KMS-11 (cell line): ENCODE measurements around the gene SLC9A5.

Experiments
- H2AFZ ChIP-seq: fragments of 200-600 bp; sonication (generic); 2 replicates; pipeline ENCODE4 v1.6.1; 2016; ENCODE audit warnings: antibody characterized with exemption, mixed run types, low read depth
- H3K27ac ChIP-seq: fragments of 200-600 bp; sonication (generic); 2 replicates; pipeline ENCODE4 v1.6.1; 2016; ENCODE audit warnings: mild to moderate bottlenecking, mixed run types
- H3K27me3 ChIP-seq: fragments of 200-600 bp; sonication (generic); 2 replicates; pipeline ENCODE4 v1.6.1; 2017; ENCODE audit warnings: mild to moderate bottlenecking, low read depth, mixed run types, moderate library complexity; ENCODE audit not compliant: insufficient read depth
- H3K36me3 ChIP-seq: fragments of 200-600 bp; sonication (generic); 2 replicates; pipeline ENCODE4 v1.6.1; 2017; ENCODE audit warnings: mild to moderate bottlenecking, mixed run types; ENCODE audit not compliant: insufficient read depth
- H3K4me1 ChIP-seq: fragments of 200-600 bp; sonication (generic); 2 replicates; pipeline ENCODE4 v1.6.1; 2016; ENCODE audit warnings: mild to moderate bottlenecking, low read depth, mixed run types; ENCODE audit not compliant: poor library complexity, severe bottlenecking
- H3K4me2 ChIP-seq: fragments of 200-600 bp; sonication (generic); 2 replicates; pipeline ENCODE4 v1.7.0; 2016; ENCODE audit warnings: mild to moderate bottlenecking, mixed run types
- H3K4me3 ChIP-seq: fragments of 200-600 bp; sonication (generic); IDR thresholded peaks from 2 replicates; pipeline ENCODE4 v1.6.1; 2017; ENCODE audit warnings: low read depth, low read length, mixed read lengths; ENCODE audit not compliant: insufficient read depth
- H3K79me2 ChIP-seq: fragments of 200-600 bp; sonication (generic); 2 replicates; pipeline ENCODE4 v1.6.1; 2016; ENCODE audit warnings: low read depth, mixed run types; ENCODE audit not compliant: insufficient read depth
- H3K9ac ChIP-seq: fragments of 200-600 bp; sonication (generic); 2 replicates; pipeline ENCODE4 v1.6.1; 2016; ENCODE audit warnings: mild to moderate bottlenecking, mixed run types
- H4K20me1 ChIP-seq: fragments of 200-600 bp; sonication (generic); 2 replicates; pipeline ENCODE4 v1.6.1; 2016; ENCODE audit warnings: mild to moderate bottlenecking, mixed run types; ENCODE audit not compliant: insufficient read depth
- CTCF ChIP-seq: fragments of 200-600 bp; sonication (generic); conservative IDR thresholded peaks from 2 replicates; pipeline ENCODE4 v1.6.1; 2017; ENCODE audit warnings: low read depth, mild to moderate bottlenecking, antibody characterized with exemption, low read length, moderate library complexity, mixed read lengths

Gene SLC9A5

GRCh38 chr16:67228905-67229304, 19.9 kb upstream of the SLC9A5 start:
- Histone ChIP-seq H2AFZ (no peak overlapping the region), H4K20me1 (no peaks in the 10 kb centered on the region), H3K27ac (no peak overlapping the region), H3K4me1 (peaks cover 10% of the 10 kb centered on the region), H3K36me3 (no peaks in the 10 kb centered on the region), H3K4me3 (no peak overlapping the region), H3K4me2 (no peak overlapping the region), H3K79me2 (peaks cover 16% of the 10 kb centered on the region), H3K9ac (no peak overlapping the region), H3K27me3 (no peaks in the 10 kb centered on the region)
- no peak for TF ChIP-seq CTCF

- peaks cover 16% of the 10 kb centered on the region for H3K79me2 ChIP-seq
- H3K4me2 ChIP-seq = no peak overlapping the region
- H4K20me1 ChIP-seq = no peaks in the 10 kb centered on the region
- H3K27ac ChIP-seq = no peak overlapping the region
- TF ChIP-seq CTCF = no peak
- no peaks in the 10 kb centered on the region for H3K27me3 ChIP-seq
- H3K4me1 ChIP-seq = peaks cover 16% of the 10 kb centered on the region
- H3K36me3 ChIP-seq = no peaks in the 10 kb centered on the region
- no peak overlapping the region for H3K4me3 ChIP-seq
- no peak overlapping the region for H3K9ac ChIP-seq
- no peak overlapping the region for H2AFZ ChIP-seq
These were observed 18.6 kb upstream of the SLC9A5 start for GRCh38 chr16:67229906-67230808.

DNA sequence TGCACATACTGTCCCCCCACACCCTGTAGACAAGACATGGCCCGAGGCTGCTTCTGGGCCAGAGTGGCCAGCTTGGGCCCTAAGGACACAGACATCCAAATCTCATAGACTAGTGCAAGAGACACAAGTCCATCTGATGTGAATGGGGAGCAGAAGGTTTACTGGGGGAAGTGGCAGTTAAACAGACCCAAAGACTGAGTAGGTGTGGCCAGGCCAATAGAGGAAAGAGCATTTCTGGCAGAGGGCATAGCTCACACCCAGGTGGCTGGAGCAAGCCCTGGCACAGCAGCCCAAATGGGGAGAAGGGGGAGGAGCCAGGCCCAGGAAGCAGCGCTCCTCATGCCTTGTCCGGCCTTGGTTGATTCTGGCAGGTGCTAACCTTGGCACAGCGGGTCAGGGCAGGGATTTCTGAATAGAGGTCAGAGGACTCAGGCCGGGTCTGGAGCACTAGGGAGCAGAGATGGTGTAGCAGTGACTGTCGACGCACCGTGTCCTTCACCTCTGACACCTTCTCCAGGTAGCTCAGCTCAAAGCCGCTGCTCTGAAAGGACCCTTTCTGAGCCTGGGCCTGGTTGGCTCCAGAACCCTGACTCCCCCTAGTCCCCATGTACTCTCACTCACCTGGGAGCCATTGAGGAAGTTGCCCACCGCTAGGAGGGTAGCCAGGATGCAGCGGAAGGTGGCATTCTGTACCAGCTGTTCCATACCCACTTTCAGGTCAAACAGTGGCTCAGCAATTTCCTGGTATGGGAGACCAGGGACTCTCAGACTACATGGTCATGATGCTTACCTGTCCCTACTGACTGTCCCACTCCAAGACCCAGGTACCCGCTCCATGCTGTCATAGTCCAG, 17.7 kb upstream of the SLC9A5 start:
- Histone ChIP-seq H4K20me1 (no peaks in the 10 kb centered on the region), H3K4me1 (peaks cover 17% of the 10 kb centered on the region), H3K79me2 (peaks cover 21% of the 10 kb centered on the region), H3K9ac (no peak overlapping the region), H3K4me2 (no peak overlapping the region), H3K36me3 (no peaks in the 10 kb centered on the region), H3K27me3 (no peaks in the 10 kb centered on the region), H2AFZ (no peak overlapping the region), H3K4me3 (no peak overlapping the region), H3K27ac (no peak overlapping the region)
- TF ChIP-seq CTCF = no peak

GRCh38 chr16:67233596-67233995, 15.2 kb upstream of the SLC9A5 start:
- Histone ChIP-seq H3K9ac (no peak overlapping the region), H3K36me3 (no peaks in the 10 kb centered on the region), H3K4me2 (no peak overlapping the region), H3K27me3 (no peaks in the 10 kb centered on the region), H3K4me3 (no peak overlapping the region), H4K20me1 (no peaks in the 10 kb centered on the region), H2AFZ (no peak overlapping the region), H3K27ac (no peak overlapping the region), H3K4me1 (peaks cover 7% of the 10 kb centered on the region), H3K79me2 (peaks cover 5% of the 10 kb centered on the region; the same call in 1 of the 2 replicates)
- no peak for TF ChIP-seq CTCF
